WI38 (cell line): ENCODE results near the gene CACNA1D.

Source experiments
- H3K4me3 ChIP-seq: 2 replicates; pipeline ENCODE4 v1.5.1; 2011; ENCODE audit warnings: low read depth, mild to moderate bottlenecking, control low read depth, low read length
- CTCF ChIP-seq: IDR thresholded peaks from 2 replicates; pipeline ENCODE4 v1.5.1; 2012; ENCODE audit warnings: low read depth, mild to moderate bottlenecking, control low read depth, low read length

Gene CACNA1D

GRCh38 chr3:53489386-53489785 lies 5.0 kb upstream of the CACNA1D start:
- no peak overlapping the region for H3K4me3 ChIP-seq
- TF ChIP-seq CTCF: no peak

DNA sequence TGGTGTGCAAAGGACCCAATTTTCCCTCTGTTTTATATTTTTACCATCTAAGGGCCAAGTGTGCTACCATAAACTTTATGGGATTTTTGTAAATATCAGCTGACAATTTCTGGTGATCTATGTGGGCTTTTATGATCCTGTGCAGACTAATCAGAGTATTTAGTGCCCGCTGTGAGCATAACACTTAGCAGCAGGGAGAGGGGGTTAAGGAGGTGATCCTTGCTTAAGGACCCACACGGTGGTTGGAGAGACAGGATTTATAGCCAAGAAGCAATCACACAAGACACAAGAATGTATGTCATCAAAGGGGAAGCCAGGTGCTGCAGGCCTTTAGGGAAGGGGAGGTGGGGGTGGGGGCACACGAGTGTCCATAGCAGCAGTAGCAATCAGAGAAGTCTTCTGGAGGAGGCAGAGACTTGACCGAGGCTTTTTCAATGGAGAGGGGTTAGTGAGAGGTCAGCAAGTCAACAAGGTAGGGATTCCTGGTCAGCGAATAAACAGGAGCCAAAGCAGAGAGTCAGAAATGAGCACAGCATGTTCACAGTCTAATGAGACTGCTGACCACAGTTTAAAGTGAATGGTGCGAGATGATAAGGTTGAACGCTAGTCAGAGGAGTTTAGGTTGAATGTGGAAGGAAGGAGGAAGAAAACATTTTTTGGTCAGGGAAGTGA lies 4.5 kb upstream of the CACNA1D start:
- TF ChIP-seq CTCF: no peak
- H3K4me3 ChIP-seq: no peak overlapping the region

DNA sequence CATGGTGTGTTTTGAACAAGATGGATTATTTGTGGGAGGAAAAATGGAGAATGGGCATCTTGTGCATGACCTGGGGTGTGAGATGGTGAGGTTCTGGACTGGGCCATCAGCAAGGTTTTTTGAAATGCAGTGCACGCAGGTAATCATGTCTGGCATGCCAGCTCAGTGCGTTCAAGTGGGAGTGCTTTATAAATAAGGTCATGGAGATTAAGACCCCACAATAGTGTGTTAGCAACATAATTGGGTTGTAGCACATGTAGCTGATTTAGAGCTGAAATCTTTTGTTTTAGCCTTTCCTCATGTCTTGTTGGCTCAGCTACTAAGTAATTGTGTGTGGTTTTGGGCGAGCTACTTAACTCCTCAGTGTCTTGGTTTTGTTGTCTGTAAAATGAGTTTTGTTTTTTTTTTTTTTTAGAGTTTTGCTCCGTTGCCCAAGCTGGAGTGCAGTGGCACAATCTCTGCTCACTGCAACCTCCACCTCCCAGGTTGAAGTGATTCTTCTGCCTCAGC lies 3.9 kb upstream of the CACNA1D start:
- no peak for TF ChIP-seq CTCF
- no peak overlapping the region for H3K4me3 ChIP-seq

DNA sequence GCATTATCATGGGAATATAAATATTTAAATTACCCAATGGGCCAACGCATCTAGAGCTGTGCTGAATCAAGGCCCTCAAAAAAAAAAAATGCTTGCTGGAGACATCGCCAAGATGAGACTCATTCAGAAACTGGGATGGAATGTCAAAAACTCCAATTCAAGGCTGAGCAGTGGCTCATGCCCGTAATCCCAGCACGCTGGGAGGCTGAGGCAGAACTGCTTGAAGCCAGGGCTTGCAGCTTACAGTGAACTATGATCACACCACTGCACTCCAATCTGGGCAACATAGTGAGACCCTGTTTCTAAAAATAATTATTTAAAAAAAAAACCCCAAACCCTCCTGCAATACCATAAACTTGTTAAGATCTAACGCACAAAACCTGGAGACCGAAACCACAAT lies 3.1 kb upstream of the CACNA1D start:
- H3K4me3 ChIP-seq: no peak overlapping the region
- no peak for TF ChIP-seq CTCF

DNA sequence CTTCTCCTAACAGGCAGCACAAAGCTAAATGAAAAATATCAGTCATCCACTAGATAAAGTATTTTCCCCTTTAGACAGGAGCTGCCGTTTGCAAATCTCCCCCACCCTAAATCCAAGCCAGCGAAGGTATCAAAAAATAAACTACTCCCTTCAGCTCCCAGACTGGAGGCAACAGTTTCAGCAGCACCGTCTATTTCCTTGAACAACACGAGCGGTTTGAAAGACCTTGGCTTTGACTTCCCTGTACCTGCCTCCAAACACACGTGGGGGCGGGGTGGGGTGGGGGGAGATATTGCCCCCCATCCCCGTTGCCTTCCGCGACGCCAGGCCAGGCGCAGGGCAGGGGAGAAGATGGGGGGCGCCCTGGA lies 832 bp upstream of the CACNA1D start:
- no peak overlapping the region for H3K4me3 ChIP-seq

GRCh38 chr3:53495146-53495519 lies 722 bp downstream of the CACNA1D start:
- H3K4me3 ChIP-seq: no peak overlapping the region
- TF ChIP-seq CTCF: no peak

More for the DNA sequence above, 832 bp upstream of the CACNA1D start:
- no peak for TF ChIP-seq CTCF

GRCh38 chr3:53495520-53496391 lies 1.3 kb downstream of the CACNA1D start:
- no peak overlapping the region for H3K4me3 ChIP-seq
- TF ChIP-seq CTCF: no peak
